ENCODE results near the gene RAPGEF4. TPM values are rescaled to one million over a fixed set of nuclear protein-coding genes. Genes with fewer than 3 reads are reported as not detected.

RAPGEF4 gene
- total and polyA plus RNA-seq, 2 of the 4 experiments (the other 2 are of a cell fraction), result 1.7 to 3.2 TPM

DNA sequence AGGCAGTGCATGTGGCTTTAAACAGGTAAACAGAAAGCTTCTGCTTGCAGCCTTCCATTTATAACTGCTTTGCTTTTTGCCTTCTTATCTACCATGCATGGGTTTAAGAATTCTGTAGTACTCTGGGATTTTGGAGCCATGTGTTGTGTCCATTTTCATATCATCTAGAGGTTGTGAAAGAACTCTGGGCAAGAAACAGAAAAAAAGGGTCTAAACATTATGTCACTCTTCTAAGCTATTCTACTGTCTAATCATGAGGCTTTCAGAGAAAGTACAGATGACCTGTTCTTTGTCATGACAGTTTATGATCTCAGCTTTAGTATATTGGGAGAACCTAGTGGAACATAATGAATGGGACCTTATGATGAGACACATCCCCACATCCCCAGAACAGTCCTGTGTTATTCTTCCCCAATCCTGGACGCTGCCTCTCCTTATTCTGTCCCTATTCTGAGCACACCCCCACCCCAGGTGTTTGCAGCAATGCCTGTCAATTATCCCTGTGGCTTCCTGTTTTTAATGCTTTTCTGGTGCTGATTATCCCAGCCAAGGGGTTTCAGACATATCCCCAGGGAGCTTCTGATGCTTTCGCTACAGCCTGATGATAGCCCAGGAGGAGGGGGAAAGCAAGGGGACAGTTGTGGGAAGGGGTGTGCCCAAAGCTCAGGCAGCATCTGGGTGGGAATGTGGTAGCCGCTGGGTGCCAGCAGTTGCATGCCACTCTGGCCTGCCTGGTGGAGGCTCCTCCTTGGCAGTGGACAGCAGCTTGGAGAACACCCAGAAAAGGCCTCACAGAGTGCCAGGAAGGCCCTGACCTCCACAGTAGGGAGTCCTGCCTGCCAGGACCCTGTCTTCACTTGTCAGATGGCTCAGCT is 170.5 kb downstream of the RAPGEF4 start (continued):
- no peak for TF ChIP-seq RFX5 (IDR thresholded peaks at IDR 0.05; ENCODE audit: low read depth, low read length)

DNA sequence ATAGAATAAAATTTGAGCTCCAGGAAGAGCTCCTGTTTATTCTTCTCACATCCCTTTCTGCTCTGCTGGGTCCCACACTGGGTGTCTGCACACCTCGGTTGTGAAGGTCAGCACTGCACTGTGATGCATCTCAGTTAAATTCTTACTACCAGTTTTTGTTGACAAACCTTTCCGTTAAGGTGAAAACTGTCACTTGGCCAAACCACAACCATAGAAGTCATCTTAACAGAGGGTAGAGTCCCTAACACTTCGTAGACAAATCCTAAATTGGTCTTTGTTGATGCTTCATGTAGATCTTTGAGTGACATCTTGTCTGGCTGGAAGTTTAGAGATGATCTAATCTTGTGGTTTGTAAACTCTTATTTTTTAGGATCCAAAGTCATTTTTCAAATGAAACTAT is 172.6 kb downstream of the RAPGEF4 start:
- Histone ChIP-seq H2AFZ (replicated peaks; ENCODE audit: low read length, poor library complexity) (no peak overlapping the region), H3K79me1 (ENCODE audit: low read depth in 1 of 2, low read length in 2 of 2) (no peaks in the 10 kb centered on the region), H3K14ac (replicated peaks; ENCODE audit: low read depth, low read length) (no peak overlapping the region), H3K56ac (ENCODE audit: extremely low read depth, insufficient read depth, low read length) (no peak overlapping the region), H3K18ac (ENCODE audit: low read depth, low read length) (no peak overlapping the region), H3K9ac (ENCODE audit: low read depth, low read length) (no peak overlapping the region), H3K9me1 (ENCODE audit: insufficient read depth, low read length) (no peaks in the 10 kb centered on the region), H3K4me2 (ENCODE audit: low read depth, low read length) (no peak overlapping the region), H4K8ac (ENCODE audit: low read depth in 2 of 2, low read length in 2 of 2) (no peak overlapping the region), H3K4me1 (ENCODE audit: control insufficient read depth, insufficient read depth, low read length) (no peaks in the 10 kb centered on the region), H4K20me1 (ENCODE audit: insufficient read depth, low read length) (no peaks in the 10 kb centered on the region), H3K4me3 (ENCODE audit: insufficient read depth, low read depth, low read length) (no peak overlapping the region), H2BK20ac (ENCODE audit: low read depth, low read length) (no peak overlapping the region), H4K5ac (ENCODE audit: low read depth, low read length) (no peak overlapping the region), H3K27me3 (ENCODE audit: control insufficient read depth, insufficient read depth, low read length) (no peaks in the 10 kb centered on the region; the same call in 1 of the 2 replicates), H2BK5ac (ENCODE audit: low read depth, low read length, poor library complexity, severe bottlenecking) (no peak overlapping the region), H2BK15ac (ENCODE audit: low read depth, low read length) (no peak overlapping the region), H2AK9ac (replicated peaks; ENCODE audit: low read depth, low read length, poor library complexity) (no peak overlapping the region), H4K91ac (ENCODE audit: insufficient read depth, low read depth, low read length) (no peak overlapping the region), H2BK120ac (ENCODE audit: low read depth, low read length) (no peak overlapping the region), H3K9me3 (ENCODE audit: control insufficient read depth, insufficient read depth, low read length) (no peaks in the 10 kb centered on the region), H3K36me3 (ENCODE audit: control insufficient read depth, insufficient read depth, low read length) (no peaks in the 10 kb centered on the region), H3K23ac (ENCODE audit: low read depth, low read length) (no peak overlapping the region), H3K4ac (ENCODE audit: low read depth, low read length) (no peak overlapping the region), H2AK5ac (ENCODE audit: low read depth, low read length) (no peak overlapping the region), H3K27ac (ENCODE audit: insufficient read depth, low read length) (no peak overlapping the region)
- BruUV-seq (replicated peaks), result no TSS peak
- intact Hi-C loops (cut with micrococcal nuclease) (no loop called here), dilution Hi-C loops (cut with HindIII; ENCODE audit: low sequenced_read_pairs, unreplicated experiment) (no loop called here), in situ Hi-C loops (cut with MboI; ENCODE audit: low sequenced_read_pairs) (no loop called here)
- ATAC-seq (ENCODE audit: low read depth) (no peak), DNase-seq (no peak)
- CTCF ChIA-PET, result no interaction called here
- TF ChIP-seq SMC3 (IDR thresholded peaks at IDR 0.05; ENCODE audit: low read depth, low read length), result no peak
- POLR2A ChIA-PET (ENCODE audit: unreplicated experiment), result no interaction called here
- WGBS, 2 experiments (ENCODE audit: extremely low coverage in 2 of 2, insufficient read length in 1 of 2), result no CpG with 5 or more reads among the region's 3 CpGs

All from IMR-90 (cell line).